ENCODE measurements around the gene WDR64.

- TF ChIP-seq CTCF (conservative IDR thresholded peaks at IDR 0.05; ENCODE audit: low read depth in 2 of 2) (no peak), CREB1 (CRISPR knock-in tag; IDR thresholded peaks at IDR 0.05; ENCODE audit: low read depth) (no peak), EZH2 (IDR thresholded peaks at IDR 0.05; ENCODE audit: low read depth, unreplicated experiment) (no peak), ZNF331 (CRISPR knock-in tag; IDR thresholded peaks at IDR 0.05; ENCODE audit: low read depth) (no peak), POLR2AphosphoS5 (IDR thresholded peaks at IDR 0.05; ENCODE audit: low read depth) (no peak), EZH2phosphoT487 (IDR thresholded peaks at IDR 0.05; ENCODE audit: unreplicated experiment) (no peak), ZNF114 (CRISPR knock-in tag; IDR thresholded peaks at IDR 0.05) (no peak), NANOG (IDR thresholded peaks at IDR 0.05; ENCODE audit: borderline replicate concordance) (no peak), STAT1 (IDR thresholded peaks at IDR 0.05; ENCODE audit: unreplicated experiment) (no peak)
- TF ChIP-seq, protein P1, sequence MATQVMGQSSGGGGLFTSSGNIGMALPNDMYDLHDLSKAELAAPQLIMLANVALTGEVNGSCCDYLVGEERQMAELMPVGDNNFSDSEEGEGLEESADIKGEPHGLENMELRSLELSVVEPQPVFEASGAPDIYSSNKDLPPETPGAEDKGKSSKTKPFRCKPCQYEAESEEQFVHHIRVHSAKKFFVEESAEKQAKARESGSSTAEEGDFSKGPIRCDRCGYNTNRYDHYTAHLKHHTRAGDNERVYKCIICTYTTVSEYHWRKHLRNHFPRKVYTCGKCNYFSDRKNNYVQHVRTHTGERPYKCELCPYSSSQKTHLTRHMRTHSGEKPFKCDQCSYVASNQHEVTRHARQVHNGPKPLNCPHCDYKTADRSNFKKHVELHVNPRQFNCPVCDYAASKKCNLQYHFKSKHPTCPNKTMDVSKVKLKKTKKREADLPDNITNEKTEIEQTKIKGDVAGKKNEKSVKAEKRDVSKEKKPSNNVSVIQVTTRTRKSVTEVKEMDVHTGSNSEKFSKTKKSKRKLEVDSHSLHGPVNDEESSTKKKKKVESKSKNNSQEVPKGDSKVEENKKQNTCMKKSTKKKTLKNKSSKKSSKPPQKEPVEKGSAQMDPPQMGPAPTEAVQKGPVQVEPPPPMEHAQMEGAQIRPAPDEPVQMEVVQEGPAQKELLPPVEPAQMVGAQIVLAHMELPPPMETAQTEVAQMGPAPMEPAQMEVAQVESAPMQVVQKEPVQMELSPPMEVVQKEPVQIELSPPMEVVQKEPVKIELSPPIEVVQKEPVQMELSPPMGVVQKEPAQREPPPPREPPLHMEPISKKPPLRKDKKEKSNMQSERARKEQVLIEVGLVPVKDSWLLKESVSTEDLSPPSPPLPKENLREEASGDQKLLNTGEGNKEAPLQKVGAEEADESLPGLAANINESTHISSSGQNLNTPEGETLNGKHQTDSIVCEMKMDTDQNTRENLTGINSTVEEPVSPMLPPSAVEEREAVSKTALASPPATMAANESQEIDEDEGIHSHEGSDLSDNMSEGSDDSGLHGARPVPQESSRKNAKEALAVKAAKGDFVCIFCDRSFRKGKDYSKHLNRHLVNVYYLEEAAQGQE (IDR thresholded peaks at IDR 0.05; ENCODE audit: unreplicated experiment): no peak
- TF ChIP-seq, protein P2, sequence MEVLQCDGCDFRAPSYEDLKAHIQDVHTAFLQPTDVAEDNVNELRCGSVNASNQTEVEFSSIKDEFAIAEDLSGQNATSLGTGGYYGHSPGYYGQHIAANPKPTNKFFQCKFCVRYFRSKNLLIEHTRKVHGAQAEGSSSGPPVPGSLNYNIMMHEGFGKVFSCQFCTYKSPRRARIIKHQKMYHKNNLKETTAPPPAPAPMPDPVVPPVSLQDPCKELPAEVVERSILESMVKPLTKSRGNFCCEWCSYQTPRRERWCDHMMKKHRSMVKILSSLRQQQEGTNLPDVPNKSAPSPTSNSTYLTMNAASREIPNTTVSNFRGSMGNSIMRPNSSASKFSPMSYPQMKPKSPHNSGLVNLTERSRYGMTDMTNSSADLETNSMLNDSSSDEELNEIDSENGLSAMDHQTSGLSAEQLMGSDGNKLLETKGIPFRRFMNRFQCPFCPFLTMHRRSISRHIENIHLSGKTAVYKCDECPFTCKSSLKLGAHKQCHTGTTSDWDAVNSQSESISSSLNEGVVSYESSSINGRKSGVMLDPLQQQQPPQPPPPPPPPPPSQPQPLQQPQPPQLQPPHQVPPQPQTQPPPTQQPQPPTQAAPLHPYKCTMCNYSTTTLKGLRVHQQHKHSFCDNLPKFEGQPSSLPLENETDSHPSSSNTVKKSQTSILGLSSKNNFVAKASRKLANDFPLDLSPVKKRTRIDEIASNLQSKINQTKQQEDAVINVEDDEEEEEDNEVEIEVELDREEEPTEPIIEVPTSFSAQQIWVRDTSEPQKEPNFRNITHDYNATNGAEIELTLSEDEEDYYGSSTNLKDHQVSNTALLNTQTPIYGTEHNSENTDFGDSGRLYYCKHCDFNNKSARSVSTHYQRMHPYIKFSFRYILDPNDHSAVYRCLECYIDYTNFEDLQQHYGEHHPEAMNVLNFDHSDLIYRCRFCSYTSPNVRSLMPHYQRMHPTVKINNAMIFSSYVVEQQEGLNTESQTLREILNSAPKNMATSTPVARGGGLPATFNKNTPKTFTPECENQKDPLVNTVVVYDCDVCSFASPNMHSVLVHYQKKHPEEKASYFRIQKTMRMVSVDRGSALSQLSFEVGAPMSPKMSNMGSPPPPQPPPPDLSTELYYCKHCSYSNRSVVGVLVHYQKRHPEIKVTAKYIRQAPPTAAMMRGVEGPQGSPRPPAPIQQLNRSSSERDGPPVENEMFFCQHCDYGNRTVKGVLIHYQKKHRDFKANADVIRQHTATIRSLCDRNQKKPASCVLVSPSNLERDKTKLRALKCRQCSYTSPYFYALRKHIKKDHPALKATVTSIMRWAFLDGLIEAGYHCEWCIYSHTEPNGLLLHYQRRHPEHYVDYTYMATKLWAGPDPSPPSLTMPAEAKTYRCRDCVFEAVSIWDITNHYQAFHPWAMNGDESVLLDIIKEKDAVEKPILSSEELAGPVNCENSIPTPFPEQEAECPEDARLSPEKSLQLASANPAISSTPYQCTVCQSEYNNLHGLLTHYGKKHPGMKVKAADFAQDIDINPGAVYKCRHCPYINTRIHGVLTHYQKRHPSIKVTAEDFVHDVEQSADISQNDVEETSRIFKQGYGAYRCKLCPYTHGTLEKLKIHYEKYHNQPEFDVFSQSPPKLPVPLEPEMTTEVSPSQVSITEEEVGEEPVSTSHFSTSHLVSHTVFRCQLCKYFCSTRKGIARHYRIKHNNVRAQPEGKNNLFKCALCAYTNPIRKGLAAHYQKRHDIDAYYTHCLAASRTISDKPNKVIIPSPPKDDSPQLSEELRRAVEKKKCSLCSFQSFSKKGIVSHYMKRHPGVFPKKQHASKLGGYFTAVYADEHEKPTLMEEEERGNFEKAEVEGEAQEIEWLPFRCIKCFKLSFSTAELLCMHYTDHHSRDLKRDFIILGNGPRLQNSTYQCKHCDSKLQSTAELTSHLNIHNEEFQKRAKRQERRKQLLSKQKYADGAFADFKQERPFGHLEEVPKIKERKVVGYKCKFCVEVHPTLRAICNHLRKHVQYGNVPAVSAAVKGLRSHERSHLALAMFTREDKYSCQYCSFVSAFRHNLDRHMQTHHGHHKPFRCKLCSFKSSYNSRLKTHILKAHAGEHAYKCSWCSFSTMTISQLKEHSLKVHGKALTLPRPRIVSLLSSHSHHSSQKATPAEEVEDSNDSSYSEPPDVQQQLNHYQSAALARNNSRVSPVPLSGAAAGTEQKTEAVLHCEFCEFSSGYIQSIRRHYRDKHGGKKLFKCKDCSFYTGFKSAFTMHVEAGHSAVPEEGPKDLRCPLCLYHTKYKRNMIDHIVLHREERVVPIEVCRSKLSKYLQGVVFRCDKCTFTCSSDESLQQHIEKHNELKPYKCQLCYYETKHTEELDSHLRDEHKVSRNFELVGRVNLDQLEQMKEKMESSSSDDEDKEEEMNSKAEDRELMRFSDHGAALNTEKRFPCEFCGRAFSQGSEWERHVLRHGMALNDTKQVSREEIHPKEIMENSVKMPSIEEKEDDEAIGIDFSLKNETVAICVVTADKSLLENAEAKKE (CRISPR knock-in tag; IDR thresholded peaks at IDR 0.05): no peak
- TF ChIP-seq, protein P3, sequence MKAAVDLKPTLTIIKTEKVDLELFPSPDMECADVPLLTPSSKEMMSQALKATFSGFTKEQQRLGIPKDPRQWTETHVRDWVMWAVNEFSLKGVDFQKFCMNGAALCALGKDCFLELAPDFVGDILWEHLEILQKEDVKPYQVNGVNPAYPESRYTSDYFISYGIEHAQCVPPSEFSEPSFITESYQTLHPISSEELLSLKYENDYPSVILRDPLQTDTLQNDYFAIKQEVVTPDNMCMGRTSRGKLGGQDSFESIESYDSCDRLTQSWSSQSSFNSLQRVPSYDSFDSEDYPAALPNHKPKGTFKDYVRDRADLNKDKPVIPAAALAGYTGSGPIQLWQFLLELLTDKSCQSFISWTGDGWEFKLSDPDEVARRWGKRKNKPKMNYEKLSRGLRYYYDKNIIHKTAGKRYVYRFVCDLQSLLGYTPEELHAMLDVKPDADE (IDR thresholded peaks at IDR 0.05): no peak
These were observed 30.8 kb downstream of the WDR64 start for GRCh38 chr1:241682921-241683320.
